A172 (cell line): Measurements from ENCODE around the gene PDZK1IP1. TPM values are rescaled to one million over a fixed set of nuclear protein-coding genes. Genes with fewer than 3 reads are reported as not detected.
"Not testable (repeated sequence)": the region's sequence is repeated elsewhere in the genome, so short reads cannot be mapped to it uniquely, and the experiment has no call there.

Source experiments
- DNase-seq: peaks from one replicate; pipeline ENCODE4 v3.0.0-alpha.2; 2015; ENCODE audit warnings: low spot score
- total RNA-seq: library from RNA; depleted of rRNA; stranded (reverse); fragments of >200 nt; shearing (Covaris generic); gene quantifications from 2 replicates; pipeline ENCODE4 v1.2.3, GENCODE V29; 2014

The PDZK1IP1 gene
- total RNA-seq, 1 experiment from 2014 or later = 6.0 TPM

GRCh38 chr1:47181095-47181954, 8.5 kb downstream of the PDZK1IP1 start:
- no peak for DNase-seq

- DNase-seq = no peak
Observed at GRCh38 chr1:47180603-47181094, 9.2 kb downstream of the PDZK1IP1 start.

GRCh38 chr1:47179988-47180563, 9.8 kb downstream of the PDZK1IP1 start:
- DNase-seq = no peak

- DNase-seq = peak; percentile 92
Observed at GRCh38 chr1:47179017-47179987, 10.5 kb downstream of the PDZK1IP1 start.

GRCh38 chr1:47178654-47179016, 11.2 kb downstream of the PDZK1IP1 start:
- no peak for DNase-seq

GRCh38 chr1:47178020-47178419, 11.8 kb downstream of the PDZK1IP1 start:
- no peak for DNase-seq

GRCh38 chr1:47175227-47175934, 14.5 kb downstream of the PDZK1IP1 start:
- peak; percentile 64 for DNase-seq

GRCh38 chr1:47174656-47175020, 15.2 kb downstream of the PDZK1IP1 start:
- DNase-seq = no peak

GRCh38 chr1:47172782-47173181, 17.1 kb downstream of the PDZK1IP1 start:
- no peak for DNase-seq

- no peak for DNase-seq
Observed at GRCh38 chr1:47164552-47164951, 25.3 kb downstream of the PDZK1IP1 start.

- DNase-seq = no peak
Observed at GRCh38 chr1:47161298-47162040, 28.4 kb downstream of the PDZK1IP1 start.

GRCh38 chr1:47160716-47161115, 29.1 kb downstream of the PDZK1IP1 start:
- DNase-seq = no peak

GRCh38 chr1:47157957-47158356, 31.9 kb downstream of the PDZK1IP1 start:
- DNase-seq = not testable (repeated sequence)

GRCh38 chr1:47156457-47156856, 33.4 kb downstream of the PDZK1IP1 start:
- DNase-seq = not testable (repeated sequence)

GRCh38 chr1:47149162-47149561, 40.7 kb downstream of the PDZK1IP1 start:
- DNase-seq = not testable (repeated sequence)

GRCh38 chr1:47147047-47147785, 42.6 kb downstream of the PDZK1IP1 start:
- no peak for DNase-seq

- DNase-seq = not testable (repeated sequence)
Observed at GRCh38 chr1:47146495-47146894, 43.3 kb downstream of the PDZK1IP1 start.

- not testable (repeated sequence) for DNase-seq
Observed at GRCh38 chr1:47143654-47144053, 46.2 kb downstream of the PDZK1IP1 start.

- DNase-seq = not testable (repeated sequence)
Observed at GRCh38 chr1:47140358-47140757, 49.5 kb downstream of the PDZK1IP1 start.
